ENCODE data around the gene MFSD1.
"Not testable (repeated sequence)": the region's sequence is repeated elsewhere in the genome, so short reads cannot be mapped to it uniquely, and the experiment has no call there.

The MFSD1 gene

GRCh38 chr3:158776531-158776930 lies 25.3 kb upstream of the MFSD1 start:
- no peak for DNase-seq

GRCh38 chr3:158777161-158777873 lies 24.5 kb upstream of the MFSD1 start:
- peak; percentile 70 for DNase-seq

GRCh38 chr3:158780766-158781165 lies 21.1 kb upstream of the MFSD1 start:
- no peak for DNase-seq

GRCh38 chr3:158781191-158781590 lies 20.7 kb upstream of the MFSD1 start:
- no peak for DNase-seq

GRCh38 chr3:158781849-158782248 lies 20.0 kb upstream of the MFSD1 start:
- no peak for DNase-seq

- DNase-seq = no peak
Measured at GRCh38 chr3:158782283-158782989, 19.4 kb upstream of the MFSD1 start.

GRCh38 chr3:158783051-158783450 lies 18.8 kb upstream of the MFSD1 start:
- DNase-seq = no peak

GRCh38 chr3:158785972-158786371 lies 15.9 kb upstream of the MFSD1 start:
- DNase-seq = no peak

GRCh38 chr3:158788446-158788845 lies 13.4 kb upstream of the MFSD1 start:
- no peak for DNase-seq

GRCh38 chr3:158789592-158789991 lies 12.3 kb upstream of the MFSD1 start:
- peak; percentile 64 for DNase-seq

- peak; percentile 81 for DNase-seq
Measured at GRCh38 chr3:158790901-158791589, 10.8 kb upstream of the MFSD1 start.

- DNase-seq = not testable (repeated sequence)
Measured at GRCh38 chr3:158791590-158791920, 10.3 kb upstream of the MFSD1 start.

GRCh38 chr3:158792709-158793108 lies 9.1 kb upstream of the MFSD1 start:
- no peak for DNase-seq

- no peak for DNase-seq
Measured at GRCh38 chr3:158794206-158794605, 7.6 kb upstream of the MFSD1 start.

GRCh38 chr3:158794936-158795518 lies 6.8 kb upstream of the MFSD1 start:
- DNase-seq = peak; percentile 63

- DNase-seq = no peak
Measured at GRCh38 chr3:158801201-158801600, 653 bp upstream of the MFSD1 start.

- DNase-seq = peak; percentile 68
Measured at GRCh38 chr3:158802409-158803268, 785 bp downstream of the MFSD1 start.

GRCh38 chr3:158804441-158804840 lies 2.6 kb downstream of the MFSD1 start:
- DNase-seq = peak; percentile 39

GRCh38 chr3:158808697-158809096 lies 6.8 kb downstream of the MFSD1 start:
- no peak for DNase-seq

GRCh38 chr3:158809642-158810041 lies 7.8 kb downstream of the MFSD1 start:
- peak; percentile 72 for DNase-seq

GRCh38 chr3:158810823-158811724 lies 9.2 kb downstream of the MFSD1 start:
- DNase-seq = peak; percentile 86

GRCh38 chr3:158819282-158819681 lies 17.4 kb downstream of the MFSD1 start:
- DNase-seq = peak; percentile 73

Data from suppressor macrophage treated with lipopolysaccharide for 4 hours (primary cell).